ENCODE results near the gene FLT3. TPM values are rescaled to one million over a fixed set of nuclear protein-coding genes. Genes with fewer than 3 reads are reported as not detected.
A peak's percentile ranks its signal among the peaks of the same experiment; 100 is the strongest.
"Not testable (repeated sequence)": the region's sequence is repeated elsewhere in the genome, so short reads cannot be mapped to it uniquely, and the experiment has no call there.

FLT3 gene
- total and polyA plus RNA-seq, 8 donors, result 2.3 to 4.0 (median 3.3) TPM

DNA sequence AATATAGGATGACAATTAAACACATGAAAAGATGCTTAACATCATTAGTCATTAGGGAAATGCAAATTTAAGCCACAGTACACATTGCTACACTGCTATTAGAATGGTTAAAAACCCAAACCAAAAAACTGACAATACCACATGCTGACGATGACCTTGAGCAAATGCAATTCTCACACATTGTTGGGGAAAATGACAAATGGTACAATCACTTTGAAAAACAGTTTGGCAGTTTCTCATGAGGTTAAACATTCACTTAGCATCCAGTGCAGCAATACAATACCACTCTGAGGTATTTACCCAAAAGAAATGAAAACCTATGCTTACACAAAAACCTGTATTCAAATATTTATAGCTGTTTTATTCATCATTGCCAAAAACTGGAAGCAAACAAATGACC lies 11.3 kb downstream of the FLT3 start:
- H3K9me3 ChIP-seq, result no peaks in the 10 kb centered on the region
- peak; percentile 90 to 97 (median 93) for ATAC-seq
- peak in 2 of 6 donors; percentile 38 to 41 for DNase-seq
- H3K4me1 ChIP-seq, result peaks cover 3 to 5% (median 4%) of the 10 kb centered on the region in 3 donors
- WGBS, 2 donors, result 13% methylated on average over 1 of the region's 1 CpG
- FAIRE-seq, result no peak
- H3K36me3 ChIP-seq, result no peaks in the 10 kb centered on the region
- TF ChIP-seq, protein P1, sequence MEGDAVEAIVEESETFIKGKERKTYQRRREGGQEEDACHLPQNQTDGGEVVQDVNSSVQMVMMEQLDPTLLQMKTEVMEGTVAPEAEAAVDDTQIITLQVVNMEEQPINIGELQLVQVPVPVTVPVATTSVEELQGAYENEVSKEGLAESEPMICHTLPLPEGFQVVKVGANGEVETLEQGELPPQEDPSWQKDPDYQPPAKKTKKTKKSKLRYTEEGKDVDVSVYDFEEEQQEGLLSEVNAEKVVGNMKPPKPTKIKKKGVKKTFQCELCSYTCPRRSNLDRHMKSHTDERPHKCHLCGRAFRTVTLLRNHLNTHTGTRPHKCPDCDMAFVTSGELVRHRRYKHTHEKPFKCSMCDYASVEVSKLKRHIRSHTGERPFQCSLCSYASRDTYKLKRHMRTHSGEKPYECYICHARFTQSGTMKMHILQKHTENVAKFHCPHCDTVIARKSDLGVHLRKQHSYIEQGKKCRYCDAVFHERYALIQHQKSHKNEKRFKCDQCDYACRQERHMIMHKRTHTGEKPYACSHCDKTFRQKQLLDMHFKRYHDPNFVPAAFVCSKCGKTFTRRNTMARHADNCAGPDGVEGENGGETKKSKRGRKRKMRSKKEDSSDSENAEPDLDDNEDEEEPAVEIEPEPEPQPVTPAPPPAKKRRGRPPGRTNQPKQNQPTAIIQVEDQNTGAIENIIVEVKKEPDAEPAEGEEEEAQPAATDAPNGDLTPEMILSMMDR (IDR thresholded peaks at IDR 0.05), result no peak
- intact Hi-C loops (cut with DNase I), result no loop called here
- peak overlapping the region in 3 of 4 donors; percentile 2 to 52 (median 33) for H3K27ac ChIP-seq
- H3K4me3 ChIP-seq, result no peak overlapping the region
- H3K27me3 ChIP-seq, result no peaks in the 10 kb centered on the region

DNA sequence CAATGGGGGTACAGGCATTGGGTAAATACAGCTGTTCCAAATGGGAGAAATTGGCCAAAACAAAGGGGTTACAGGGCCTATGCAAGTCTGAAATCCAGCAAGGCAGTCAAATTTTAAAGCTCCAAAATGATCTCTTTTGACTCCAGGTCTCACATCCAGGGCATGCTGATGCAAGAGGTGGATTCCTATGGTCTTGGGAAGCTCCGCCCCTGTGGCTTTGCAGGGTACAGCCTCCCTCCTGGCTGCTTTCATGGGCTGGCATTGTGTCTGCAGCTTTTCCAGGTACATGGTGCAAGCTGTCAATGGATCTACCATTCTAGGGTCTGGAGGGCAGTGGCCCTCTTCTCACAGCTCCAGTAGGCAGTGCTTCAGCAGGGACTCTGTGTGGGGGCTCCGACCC lies 22.6 kb downstream of the FLT3 start:
- H3K4me1 ChIP-seq; DNase-seq; H3K27me3 ChIP-seq; ATAC-seq; H3K36me3 ChIP-seq; FAIRE-seq; intact Hi-C loops (cut with DNase I); H3K9me3 ChIP-seq; H3K4me3 ChIP-seq; H3K27ac ChIP-seq: not testable (repeated sequence)
- 85 to 93% methylated on average over 2 of the region's 2 CpGs for WGBS, 2 donors

DNA sequence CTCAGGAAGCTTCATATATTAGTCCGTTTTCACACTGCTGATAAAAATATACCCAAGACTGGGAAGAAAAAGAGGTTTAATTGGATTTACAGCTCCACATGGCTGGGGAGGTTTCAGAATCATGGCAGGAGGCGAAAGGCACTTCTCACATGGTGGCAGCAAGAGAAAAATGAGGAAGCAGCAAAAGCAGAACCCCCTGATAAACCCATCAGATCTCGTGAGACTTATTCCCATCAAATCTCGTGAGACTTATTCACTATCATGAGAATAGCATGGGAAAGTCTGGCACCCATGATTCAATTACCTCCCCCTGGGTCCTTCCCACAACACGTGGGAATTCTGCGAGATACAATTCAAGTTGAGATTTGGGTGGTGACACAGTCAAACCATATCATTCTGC lies 23.1 kb downstream of the FLT3 start:
- Histone ChIP-seq H3K36me3 (no peaks in the 10 kb centered on the region), H3K27me3 (no peaks in the 10 kb centered on the region), H3K4me1 (no peaks in the 10 kb centered on the region), H3K27ac (no peak overlapping the region), H3K4me3 (no peak overlapping the region), H3K9me3 (no peaks in the 10 kb centered on the region)
- TF ChIP-seq, protein P1 (IDR thresholded peaks at IDR 0.05), result no peak
- FAIRE-seq (no peak), ATAC-seq (no peak), DNase-seq (no peak)
- WGBS, 2 donors, result 70 to 79% methylated on average over 6 of the region's 6 CpGs
- intact Hi-C loops (cut with DNase I), result no loop called here

DNA sequence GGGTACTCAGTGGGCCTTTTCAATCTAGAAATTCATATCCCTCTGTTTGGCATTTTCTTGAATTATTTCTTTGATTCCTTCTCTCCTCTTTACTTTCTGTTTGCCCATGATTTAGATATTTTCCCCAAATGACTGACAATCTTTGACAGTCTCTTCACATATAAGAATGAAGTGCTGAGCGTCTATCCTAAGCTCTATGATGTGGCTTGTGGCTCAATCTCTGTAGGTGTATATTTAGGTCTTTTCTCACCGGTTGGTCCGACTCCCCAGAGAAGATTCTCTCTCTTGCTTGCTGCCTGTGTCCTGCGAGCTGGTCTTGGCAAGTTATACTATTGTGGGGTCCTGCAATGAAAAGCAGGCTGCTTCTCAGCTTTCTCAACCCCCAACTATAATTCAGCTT lies 29.0 kb downstream of the FLT3 start:
- Histone ChIP-seq H3K27me3 (no peaks in the 10 kb centered on the region), H3K4me1 (no peaks in the 10 kb centered on the region), H3K4me3 (no peak overlapping the region), H3K27ac (no peak overlapping the region), H3K9me3 (no peaks in the 10 kb centered on the region), H3K36me3 (no peaks in the 10 kb centered on the region)
- DNase-seq, result no peak
- ATAC-seq, result no peak
- 84 to 87% methylated on average over 4 of the region's 4 CpGs for WGBS, 2 donors
- TF ChIP-seq, protein P1 (IDR thresholded peaks at IDR 0.05), result no peak
- no peak for FAIRE-seq
- intact Hi-C loops (cut with DNase I), result no loop called here

DNA sequence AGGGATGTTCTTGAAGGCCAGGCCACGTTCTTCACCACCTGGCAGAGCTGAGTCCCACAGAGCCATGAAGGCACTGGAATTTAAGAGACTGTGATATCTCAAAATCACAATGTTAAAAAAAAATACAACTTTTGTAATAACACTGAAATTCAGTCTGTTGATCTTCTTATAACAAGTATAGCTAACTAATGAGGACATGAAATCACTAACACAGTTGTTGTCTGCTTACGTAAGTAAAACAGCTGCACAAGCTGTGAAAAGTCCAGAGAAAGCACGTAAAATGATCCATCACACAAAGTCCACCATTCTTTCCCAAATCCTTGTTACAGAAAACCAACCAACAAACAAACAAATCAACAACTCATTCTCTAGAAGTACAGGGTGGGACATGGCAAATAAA lies 32.9 kb downstream of the FLT3 start:
- TF ChIP-seq, protein P1 (IDR thresholded peaks at IDR 0.05), result no peak
- FAIRE-seq (no peak), DNase-seq (no peak), ATAC-seq (no peak)
- Histone ChIP-seq H3K27me3 (no peaks in the 10 kb centered on the region), H3K36me3 (no peaks in the 10 kb centered on the region), H3K4me1 (no peaks in the 10 kb centered on the region), H3K27ac (no peak overlapping the region), H3K4me3 (no peak overlapping the region), H3K9me3 (no peaks in the 10 kb centered on the region)
- WGBS, 2 donors, result 88 to 91% methylated on average over 3 of the region's 3 CpGs
- intact Hi-C loops (cut with DNase I), result no loop called here

Data from pancreas (tissue), 10 donors.